SK-N-SH treated with all-trans-retinoic acid at 6 μM for 48 hours (cell line): Measurements from ENCODE around the gene KRT9.

ENCODE experiments used
- ATAC-seq: fragments of 200-7000 bp; cut with Tn5 transposase; 3 replicates; pipeline ENCODE4 v1.9.1; 2020; ENCODE audit warnings: mild to moderate bottlenecking, moderate library complexity
- ARNTL ChIP-seq: fragments of 450-650 bp; formaldehyde crosslinking; IDR thresholded peaks from 2 replicates; pipeline ENCODE4 v1.5.0; 2020; ENCODE audit warnings: low read depth, mild to moderate bottlenecking, moderate library complexity, borderline replicate concordance
- BACH2 ChIP-seq: fragments of 250-450 bp; sonication (Bioruptor Pico); IDR thresholded peaks from 2 replicates; pipeline ENCODE4 v1.9.0; 2021; ENCODE audit warnings: mild to moderate bottlenecking, borderline replicate concordance
- CREB5 ChIP-seq: fragments of 250-450 bp; sonication (Bioruptor Pico); IDR thresholded peaks from 2 replicates; pipeline ENCODE4 v1.5.1; 2020; ENCODE audit warnings: low read depth, mild to moderate bottlenecking, moderate library complexity
- CSDC2 ChIP-seq: fragments of 250-450 bp; sonication (Bioruptor Pico); IDR thresholded peaks from 2 replicates; pipeline ENCODE4 v1.5.0; 2020; ENCODE audit warnings: mild to moderate bottlenecking, moderate library complexity
- CSRNP3 ChIP-seq: fragments of 250-450 bp; sonication (Bioruptor Pico); IDR thresholded peaks from 2 replicates; pipeline ENCODE4 v1.5.1; 2021; ENCODE audit warnings: mild to moderate bottlenecking, moderate library complexity
- ESRRG ChIP-seq: fragments of 250-450 bp; sonication (Bioruptor Pico); IDR thresholded peaks from 2 replicates; pipeline ENCODE4 v1.6.1; 2021; ENCODE audit warnings: mild to moderate bottlenecking
- GLIS3 ChIP-seq: fragments of 250-450 bp; sonication (Bioruptor Pico); IDR thresholded peaks from 2 replicates; pipeline ENCODE4 v1.5.0; 2020; ENCODE audit warnings: mild to moderate bottlenecking, moderate library complexity
- ISL1 ChIP-seq: fragments of 250-450 bp; sonication (Bioruptor Pico); IDR thresholded peaks from 2 replicates; pipeline ENCODE4 v2.1.2; 2022; ENCODE audit warnings: mild to moderate bottlenecking, moderate library complexity
- OSR1 ChIP-seq: fragments of 250-450 bp; sonication (Bioruptor Pico); IDR thresholded peaks from 2 replicates; pipeline ENCODE4 v1.8.0; 2022; ENCODE audit warnings: moderate library complexity, mild to moderate bottlenecking, inconsistent platforms
- POU6F1 ChIP-seq: fragments of 250-450 bp; sonication (Bioruptor Pico); IDR thresholded peaks from 2 replicates; pipeline ENCODE4 v1.8.0; 2021; ENCODE audit warnings: low read depth, mild to moderate bottlenecking, moderate library complexity, borderline replicate concordance
- PPARA ChIP-seq: fragments of 250-450 bp; sonication (Bioruptor Pico); IDR thresholded peaks from 2 replicates; pipeline ENCODE4 v1.5.0; 2020; ENCODE audit warnings: mild to moderate bottlenecking, borderline replicate concordance
- RARB ChIP-seq: fragments of 250-450 bp; sonication (Bioruptor Pico); IDR thresholded peaks from 2 replicates; pipeline ENCODE4 v1.8.0; 2021; ENCODE audit warnings: mild to moderate bottlenecking, moderate library complexity
- SNAI2 ChIP-seq: fragments of 250-450 bp; sonication (Bioruptor Pico); IDR thresholded peaks from 2 replicates; pipeline ENCODE4 v1.5.0; 2020; ENCODE audit warnings: mild to moderate bottlenecking, moderate library complexity
- TCF4 ChIP-seq: fragments of 250-450 bp; sonication (Bioruptor Pico); IDR thresholded peaks from 2 replicates; pipeline ENCODE4 v1.8.0; 2021; ENCODE audit warnings: mild to moderate bottlenecking, moderate library complexity, borderline replicate concordance
- TOX ChIP-seq: fragments of 250-450 bp; sonication (Bioruptor Pico); IDR thresholded peaks from 2 replicates; pipeline ENCODE4 v1.8.0; 2021; ENCODE audit warnings: mild to moderate bottlenecking, moderate library complexity, borderline replicate concordance
- TSHZ2 ChIP-seq: fragments of 250-450 bp; sonication (Bioruptor Pico); IDR thresholded peaks from 2 replicates; pipeline ENCODE4 v1.5.0; 2020; ENCODE audit warnings: mild to moderate bottlenecking, moderate library complexity
- ZC3H10 ChIP-seq: fragments of 250-450 bp; sonication (Bioruptor Pico); IDR thresholded peaks from 2 replicates; pipeline ENCODE4 v1.5.1; 2021; ENCODE audit warnings: mild to moderate bottlenecking, moderate library complexity
- ZFP3 ChIP-seq: fragments of 250-450 bp; sonication (Bioruptor Pico); IDR thresholded peaks from 2 replicates; pipeline ENCODE4 v1.5.0; 2020; ENCODE audit warnings: mild to moderate bottlenecking, moderate library complexity
- ZNF565 ChIP-seq: fragments of 450-650 bp; formaldehyde crosslinking; conservative IDR thresholded peaks from 2 replicates; pipeline ENCODE4 v1.5.0; 2020; ENCODE audit warnings: low read depth, mild to moderate bottlenecking, moderate library complexity
- ZNF70 ChIP-seq: fragments of 450-650 bp; formaldehyde crosslinking; IDR thresholded peaks from 2 replicates; pipeline ENCODE4 v1.5.0; 2020; ENCODE audit warnings: mild to moderate bottlenecking, moderate library complexity
- ZNF8 ChIP-seq: fragments of 450-650 bp; formaldehyde crosslinking; IDR thresholded peaks from 2 replicates; pipeline ENCODE4 v1.5.0; 2020; ENCODE audit warnings: mild to moderate bottlenecking, moderate library complexity

Gene KRT9

GRCh38 chr17:41548844-41549595 is 22.8 kb downstream of the KRT9 start:
- peak; percentile 88 for ATAC-seq
- TF ChIP-seq ISL1 (no peak), ZC3H10 (CRISPR knock-in tag) (no peak), ZNF565 (no peak), ESRRG (no peak), CSRNP3 (CRISPR knock-in tag) (no peak), ZNF8 (CRISPR knock-in tag) (no peak), GLIS3 (CRISPR knock-in tag) (no peak), TSHZ2 (CRISPR knock-in tag) (no peak), BACH2 (CRISPR knock-in tag) (no peak), TCF4 (no peak), CREB5 (CRISPR knock-in tag) (no peak), POU6F1 (CRISPR knock-in tag) (no peak), OSR1 (CRISPR knock-in tag) (no peak), RARB (CRISPR knock-in tag) (no peak), ARNTL (CRISPR knock-in tag) (no peak)

GRCh38 chr17:41547921-41548843 is 23.7 kb downstream of the KRT9 start:
- peak; percentile 87 for ATAC-seq
- TF ChIP-seq CSDC2 (no peak), ZFP3 (peak; percentile 75)

- TF ChIP-seq ISL1 = no peak
- no peak for TF ChIP-seq POU6F1 (CRISPR knock-in tag)
- no peak for TF ChIP-seq CSDC2
- TF ChIP-seq SNAI2 = no peak
- no peak for TF ChIP-seq ESRRG
- TF ChIP-seq RARB (CRISPR knock-in tag) = no peak
- no peak for TF ChIP-seq GLIS3 (CRISPR knock-in tag)
- no peak for TF ChIP-seq TOX (CRISPR knock-in tag)
- no peak for TF ChIP-seq PPARA
- TF ChIP-seq ARNTL (CRISPR knock-in tag) = no peak
- TF ChIP-seq ZC3H10 (CRISPR knock-in tag) = no peak
- TF ChIP-seq ZFP3 = no peak
- TF ChIP-seq ZNF70 (CRISPR knock-in tag) = no peak
- TF ChIP-seq OSR1 (CRISPR knock-in tag) = no peak
- no peak for TF ChIP-seq ZNF8 (CRISPR knock-in tag)
- no peak for TF ChIP-seq CSRNP3 (CRISPR knock-in tag)
- no peak for TF ChIP-seq CREB5 (CRISPR knock-in tag)
- peak; percentile 43 for ATAC-seq
Measured at GRCh38 chr17:41547378-41547841, 24.4 kb downstream of the KRT9 start.
